HG03025 (cell line): ENCODE measurements around the gene GOLPH3.
"Not testable (repeated sequence)": the region's sequence is repeated elsewhere in the genome, so short reads cannot be mapped to it uniquely, and the experiment has no call there.

Experiments
- ATAC-seq: cut with Tn5 transposase; IDR thresholded peaks from one replicate; pipeline ENCODE4 v1.9.1; 2021; ENCODE audit warnings: mild to moderate bottlenecking, moderate library complexity; ENCODE audit not compliant: unreplicated experiment, low FRiP score

Gene GOLPH3

GRCh38 chr5:32172186-32172911, 1.8 kb downstream of the GOLPH3 start:
- not testable (repeated sequence) for ATAC-seq

DNA sequence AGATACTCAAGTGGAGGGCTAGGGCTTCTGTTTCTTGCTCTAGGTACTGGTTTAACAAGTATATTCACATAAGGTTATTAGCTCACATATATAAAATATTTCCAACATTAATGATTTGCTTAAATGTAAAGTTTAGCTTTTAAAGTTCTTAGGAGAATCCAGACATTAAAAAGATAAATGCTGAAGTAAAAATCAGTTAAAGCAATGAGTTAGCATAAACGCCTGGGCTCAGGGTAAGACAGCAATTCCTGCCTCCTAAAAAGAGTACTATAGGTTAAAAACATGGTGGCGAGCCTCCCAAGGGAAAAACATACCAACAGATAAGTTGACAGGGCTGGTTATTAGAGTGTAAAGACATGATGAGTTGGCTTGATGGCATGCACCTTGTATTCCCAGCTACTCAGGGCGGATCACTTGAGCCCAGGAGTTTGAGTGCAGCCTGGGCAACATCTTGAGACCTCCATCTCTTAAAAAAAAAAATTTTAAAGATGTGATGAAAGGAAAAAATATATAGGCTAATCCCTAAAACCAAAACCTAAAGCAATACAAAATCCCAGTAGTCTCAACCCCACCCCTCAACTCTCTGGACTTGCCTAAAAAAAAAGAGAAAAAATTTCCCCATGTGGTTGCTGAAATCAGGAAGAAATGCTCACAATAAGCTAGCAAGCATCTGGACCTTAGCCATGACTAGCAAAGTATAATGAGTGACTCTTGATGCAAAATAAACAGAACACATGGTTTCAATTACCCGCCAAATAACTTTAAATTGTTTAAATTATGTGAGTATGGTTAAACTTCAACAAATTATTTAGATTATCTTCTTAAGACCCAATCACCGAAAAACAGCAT, 3.6 kb downstream of the GOLPH3 start:
- ATAC-seq: no peak

DNA sequence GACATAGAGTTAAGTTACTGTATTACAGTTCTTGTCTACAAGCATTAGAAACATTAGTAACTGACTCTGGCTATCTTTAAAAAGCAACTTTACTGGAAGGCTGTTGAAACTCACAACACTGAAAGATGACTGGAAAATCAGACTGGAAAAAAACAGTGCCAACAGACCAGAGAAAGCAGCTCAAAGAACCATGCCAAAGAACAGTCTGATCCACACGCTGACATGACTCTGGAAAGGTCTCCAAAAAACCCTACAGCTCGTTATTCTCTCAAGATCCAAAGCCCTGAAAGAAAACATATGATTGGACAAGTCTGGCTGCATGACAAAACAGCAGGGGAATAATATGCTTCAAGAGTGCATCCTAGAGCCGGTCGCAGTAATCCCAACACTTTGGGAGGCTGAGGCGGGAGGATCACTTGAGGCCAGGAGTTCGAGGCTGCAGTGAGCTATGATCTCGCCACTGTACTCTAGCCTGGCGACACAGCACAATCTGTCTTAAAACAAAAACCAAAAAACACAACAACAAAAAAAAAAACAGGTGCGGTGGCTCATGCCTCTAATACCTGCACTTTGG, 5.6 kb downstream of the GOLPH3 start:
- ATAC-seq: no peak

GRCh38 chr5:32165597-32165996, 8.5 kb downstream of the GOLPH3 start:
- ATAC-seq: no peak

- ATAC-seq: no peak
Observed at GRCh38 chr5:32163785-32164184, 10.3 kb downstream of the GOLPH3 start.

DNA sequence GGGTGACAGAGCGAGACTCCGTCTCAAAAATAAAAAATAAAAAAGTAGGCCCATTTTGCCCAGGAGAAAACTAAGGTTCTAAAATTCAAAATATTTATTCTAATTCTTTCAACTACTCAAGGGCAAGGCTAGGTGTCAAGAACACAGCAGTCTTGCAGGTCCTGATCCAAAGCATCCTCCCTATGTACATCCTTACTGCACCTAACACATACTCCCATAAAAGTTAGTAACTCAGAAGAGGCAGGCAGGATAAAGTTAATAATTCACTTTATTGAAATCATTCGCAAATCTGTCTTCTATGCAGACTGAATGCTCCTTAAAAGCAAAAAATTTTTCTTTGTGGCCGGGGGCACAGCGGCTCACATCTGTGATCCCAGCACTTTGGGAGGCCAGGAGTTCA, 11.1 kb downstream of the GOLPH3 start:
- ATAC-seq: no peak

DNA sequence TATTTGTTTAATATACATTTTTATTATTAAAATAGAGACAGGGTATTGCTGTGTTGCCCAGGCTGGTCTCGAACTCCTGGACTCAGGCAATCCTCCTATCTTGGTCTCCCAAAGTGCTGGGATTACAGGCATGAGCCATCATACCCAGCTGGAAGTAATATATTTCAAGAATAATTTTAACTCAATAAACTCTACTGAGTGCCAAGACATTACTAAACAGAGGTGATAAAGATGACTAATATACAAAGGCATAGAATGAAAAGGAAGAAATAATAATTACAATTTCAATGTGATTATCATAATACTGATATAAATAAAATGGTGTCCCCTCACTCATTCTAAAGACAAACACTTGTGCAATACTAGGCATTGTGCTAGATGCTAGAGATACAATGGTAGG, 13.9 kb downstream of the GOLPH3 start:
- ATAC-seq: no peak

DNA sequence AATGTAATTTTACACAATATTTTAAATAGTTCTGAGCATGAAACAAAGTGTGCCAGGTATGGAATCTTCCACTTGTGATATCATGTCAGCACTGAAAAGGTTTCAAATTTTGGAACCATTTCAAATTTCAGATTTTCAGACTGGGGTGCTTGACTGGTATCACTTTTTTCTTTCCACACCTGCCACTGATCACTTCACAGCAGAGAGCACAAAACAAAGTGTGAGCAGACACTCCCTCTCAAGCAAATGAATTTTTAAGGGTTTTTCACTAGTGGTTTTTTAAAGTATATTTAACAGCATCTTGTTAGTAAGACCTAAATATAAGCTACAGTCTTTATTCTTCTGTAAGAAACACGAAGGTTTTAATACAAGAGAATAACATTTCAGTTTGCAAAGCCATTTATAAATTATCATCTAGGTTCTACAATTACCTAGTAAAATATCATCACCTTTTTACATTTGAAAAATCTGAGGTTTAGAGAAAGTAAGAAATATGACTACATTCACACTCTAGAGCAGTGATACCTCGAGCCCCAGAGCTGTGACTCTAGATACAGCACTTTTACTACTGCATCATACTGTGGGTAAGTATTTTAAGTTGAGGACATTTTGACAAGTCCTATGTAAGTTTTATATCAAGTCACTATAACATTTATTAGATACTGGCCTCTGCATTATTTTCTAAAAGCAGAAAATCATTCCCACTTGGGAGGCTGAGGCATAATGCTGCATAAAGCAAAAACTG, 14.6 kb downstream of the GOLPH3 start:
- ATAC-seq: no peak

- no peak for ATAC-seq
Observed at GRCh38 chr5:32158679-32158975, 15.5 kb downstream of the GOLPH3 start.

- ATAC-seq: no peak
Observed at GRCh38 chr5:32157078-32157477, 17.0 kb downstream of the GOLPH3 start.

DNA sequence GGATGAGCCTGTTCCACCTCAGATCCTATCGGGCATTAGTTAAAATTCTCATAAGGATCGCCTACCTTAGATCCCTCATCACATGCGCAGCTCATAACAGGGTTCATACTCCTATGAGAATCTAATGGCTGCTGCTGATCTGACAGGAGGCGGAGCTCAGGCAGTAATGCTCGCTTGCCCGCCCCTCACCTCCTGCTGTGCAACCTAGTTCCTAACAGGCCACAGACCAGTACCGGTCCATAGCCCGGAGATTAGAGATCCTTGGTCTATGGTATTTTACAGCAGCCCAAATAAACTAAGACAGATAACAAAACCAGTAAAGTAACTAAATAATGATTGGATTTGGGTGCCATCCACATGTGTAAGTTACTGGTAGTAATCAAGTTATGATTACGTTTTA, 17.5 kb downstream of the GOLPH3 start:
- no peak for ATAC-seq

DNA sequence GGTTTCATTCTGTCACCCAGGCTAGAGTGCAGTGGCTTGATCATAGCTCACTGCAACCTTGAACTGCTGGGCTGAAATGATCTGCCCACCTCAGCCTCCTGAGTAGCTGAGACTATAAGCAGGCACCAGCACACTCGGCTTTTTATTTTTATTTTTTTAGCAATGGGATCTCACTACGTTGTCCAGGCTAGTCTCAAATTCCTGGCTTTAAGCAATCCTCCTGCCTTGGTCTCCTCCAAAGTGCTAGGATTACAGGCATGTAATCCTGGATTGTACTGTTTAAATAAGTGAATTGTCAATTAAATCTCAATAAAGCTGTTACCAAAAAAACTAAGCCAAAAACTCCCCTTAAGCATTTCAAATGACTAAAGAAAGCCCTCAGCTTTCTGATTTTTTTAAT, 18.9 kb downstream of the GOLPH3 start:
- no peak for ATAC-seq

DNA sequence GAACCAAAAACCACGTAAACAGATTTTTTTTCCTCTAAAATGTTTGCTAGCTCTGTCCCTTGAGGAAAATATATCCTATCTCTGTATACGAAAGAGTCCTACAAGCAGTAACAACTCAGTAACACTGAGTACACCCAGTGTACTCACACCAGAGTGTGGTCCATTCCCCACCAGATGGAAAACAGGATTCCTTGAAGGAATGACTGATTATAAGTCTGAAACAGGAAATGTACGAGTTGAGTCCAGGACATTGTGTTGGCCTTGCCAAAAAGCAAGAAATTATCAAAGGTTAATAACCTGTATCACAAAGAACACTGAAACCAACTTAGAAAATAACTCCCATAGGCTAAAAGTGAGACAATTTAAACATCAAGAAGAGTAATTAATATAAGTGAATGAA, 20.4 kb downstream of the GOLPH3 start:
- ATAC-seq: no peak

DNA sequence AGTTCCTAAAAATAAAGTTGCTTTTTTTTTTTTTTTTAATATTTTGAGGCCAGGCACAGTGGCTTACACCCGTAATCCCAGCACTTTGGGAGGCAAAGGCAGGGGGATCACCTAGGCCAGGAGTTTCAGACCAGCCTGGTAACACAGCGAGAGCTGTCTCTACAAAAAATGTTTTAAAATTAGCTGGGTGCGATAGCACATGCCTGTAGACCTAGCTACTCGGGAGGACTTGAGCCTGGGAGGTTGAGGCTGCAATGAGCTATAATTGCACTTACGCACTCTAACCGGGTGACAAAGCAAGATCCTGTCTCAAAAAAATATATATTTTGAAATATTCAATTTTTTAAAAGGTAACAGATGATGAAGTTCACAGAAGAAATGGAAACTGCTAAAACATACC, 22.9 kb downstream of the GOLPH3 start:
- ATAC-seq: no peak

GRCh38 chr5:32150366-32150765, 23.8 kb downstream of the GOLPH3 start:
- no peak for ATAC-seq

DNA sequence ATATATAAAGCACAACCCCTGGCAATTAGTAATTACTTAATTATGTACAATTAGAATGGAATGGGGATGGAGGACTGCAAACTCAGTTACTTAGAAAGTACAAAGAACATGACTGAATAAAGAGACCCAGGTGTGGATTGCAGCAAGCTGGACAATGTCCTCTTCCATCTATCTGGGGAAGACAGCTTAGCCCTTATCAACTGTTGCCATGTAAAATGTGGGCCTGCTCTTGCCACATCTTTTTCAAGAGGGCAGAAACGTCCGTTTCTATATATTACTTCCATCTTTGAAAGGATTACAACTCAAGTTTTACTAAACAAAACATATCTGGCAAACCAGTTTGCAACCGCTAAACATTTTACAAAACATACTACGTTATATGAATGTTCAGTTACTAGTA, 26.2 kb downstream of the GOLPH3 start:
- no peak for ATAC-seq

- no peak for ATAC-seq
Observed at GRCh38 chr5:32147236-32147635, 26.9 kb downstream of the GOLPH3 start.

DNA sequence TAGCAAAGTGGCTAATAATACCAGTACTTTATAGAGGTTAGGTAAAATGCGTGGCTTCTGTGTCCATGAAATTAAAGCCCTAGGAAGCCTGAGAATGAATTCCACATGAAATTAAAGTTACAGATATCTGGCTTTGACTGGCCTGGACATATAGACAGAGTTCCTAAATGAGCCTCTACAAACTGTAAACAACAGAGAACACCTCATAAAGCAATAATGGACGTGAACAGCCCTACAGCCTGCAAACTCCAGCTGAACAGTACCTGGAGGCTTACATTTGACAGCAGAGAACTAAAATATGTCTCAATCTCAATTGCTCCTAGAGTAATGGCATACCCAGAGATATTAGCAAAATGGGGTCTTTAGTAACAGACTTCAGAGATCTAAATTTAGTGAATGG, 28.7 kb downstream of the GOLPH3 start:
- ATAC-seq: no peak

GRCh38 chr5:32144378-32145207, 29.5 kb downstream of the GOLPH3 start:
- no peak for ATAC-seq

DNA sequence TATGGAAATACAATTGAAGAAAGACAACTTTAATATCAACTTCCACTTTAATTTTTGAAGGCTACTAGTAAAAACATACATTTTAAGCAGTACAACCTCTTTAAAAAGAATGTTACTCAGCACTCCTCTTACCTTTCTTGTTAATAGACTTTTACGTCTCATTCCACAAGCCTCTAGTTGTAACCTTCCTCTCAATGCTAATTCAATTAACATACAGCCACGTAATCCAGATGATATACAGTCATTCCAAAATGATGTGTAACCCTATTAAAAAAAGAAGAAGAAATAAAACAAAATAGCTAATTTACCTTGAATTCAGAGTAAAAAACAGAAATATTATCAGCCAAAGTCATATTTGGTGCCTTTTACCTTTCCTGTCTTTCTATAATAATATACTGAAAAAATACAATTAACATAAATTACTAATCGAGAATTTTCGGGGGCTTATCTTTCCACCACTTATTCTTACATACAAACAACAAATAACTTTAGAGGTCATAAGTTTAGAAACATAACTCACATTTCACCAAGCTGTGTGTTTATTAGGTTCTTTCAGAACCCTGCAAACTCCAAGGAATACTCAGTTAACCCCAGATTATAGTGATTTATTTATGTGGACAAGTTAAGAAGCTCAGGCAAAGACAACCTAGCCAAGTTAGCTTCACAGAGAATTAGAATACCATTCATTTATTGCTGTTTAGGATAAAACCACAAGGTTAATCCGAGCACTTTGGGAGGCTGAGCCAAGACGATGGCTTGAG, 30.3 kb downstream of the GOLPH3 start:
- ATAC-seq: no peak
